Astrocyte of the cerebellum (primary cell): ENCODE results near the gene MUC20.

Experiments
- DNase-seq: peaks from one replicate; pipeline ENCODE4 v3.0.0-alpha.2; 2011; ENCODE audit warnings: low read depth
- H3K4me3 ChIP-seq: 2 replicates; pipeline ENCODE4 v1.5.1; 2011; ENCODE audit warnings: mild to moderate bottlenecking, low read depth, low read length, moderate library complexity
- in situ Hi-C: cut with HindIII; loops from 2 replicates; pipeline ENCODE4 v1.10.0; 2017; ENCODE audit warnings: low sequenced_read_pairs
- TF ChIP-seq, protein P1 (sequence below): IDR thresholded peaks from 2 replicates; pipeline ENCODE4 v1.5.1; 2012; ENCODE audit warnings: low read length, low read depth, moderate library complexity, mild to moderate bottlenecking; ENCODE audit errors: missing control alignments

The MUC20 gene

DNA sequence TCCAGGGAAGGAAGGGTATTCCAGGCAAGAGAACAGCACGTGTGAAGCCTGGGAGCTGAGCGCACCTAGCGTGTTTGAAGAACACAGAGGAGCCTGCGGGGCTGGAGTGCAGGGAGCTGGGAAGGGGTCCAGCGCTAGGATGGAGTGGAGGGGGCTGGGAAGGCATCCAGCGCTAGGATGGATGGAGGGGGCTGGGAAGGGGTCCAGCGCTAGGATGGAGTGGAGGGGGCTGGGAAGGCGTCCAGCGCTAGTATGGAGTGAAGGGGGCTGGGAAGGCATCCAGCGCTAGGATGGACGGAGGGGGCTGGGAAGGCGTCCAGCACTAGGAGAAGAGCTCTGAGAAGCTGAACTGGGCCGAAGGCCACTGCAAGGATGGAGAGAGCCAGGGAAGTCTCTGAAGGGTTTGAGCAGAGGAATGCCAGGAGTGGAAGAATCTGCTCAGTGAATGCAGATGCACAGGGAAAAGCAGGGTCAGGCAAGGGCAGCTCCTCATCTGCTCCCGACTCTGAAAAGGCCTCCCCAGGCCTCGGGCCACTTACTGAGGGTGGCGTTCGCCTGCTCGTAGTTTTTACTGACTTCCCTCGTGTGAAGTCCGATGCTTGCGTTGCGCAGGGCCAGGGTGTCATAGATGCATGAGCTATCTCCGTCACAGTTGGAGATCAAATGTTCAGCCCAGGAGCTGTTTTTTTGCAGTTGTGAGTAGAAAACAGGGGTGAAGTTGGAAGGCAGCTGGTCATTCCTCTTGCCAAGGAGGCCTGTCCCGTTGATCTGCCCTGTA lies 39.8 kb downstream of the MUC20 start:
- TF ChIP-seq, protein P1, sequence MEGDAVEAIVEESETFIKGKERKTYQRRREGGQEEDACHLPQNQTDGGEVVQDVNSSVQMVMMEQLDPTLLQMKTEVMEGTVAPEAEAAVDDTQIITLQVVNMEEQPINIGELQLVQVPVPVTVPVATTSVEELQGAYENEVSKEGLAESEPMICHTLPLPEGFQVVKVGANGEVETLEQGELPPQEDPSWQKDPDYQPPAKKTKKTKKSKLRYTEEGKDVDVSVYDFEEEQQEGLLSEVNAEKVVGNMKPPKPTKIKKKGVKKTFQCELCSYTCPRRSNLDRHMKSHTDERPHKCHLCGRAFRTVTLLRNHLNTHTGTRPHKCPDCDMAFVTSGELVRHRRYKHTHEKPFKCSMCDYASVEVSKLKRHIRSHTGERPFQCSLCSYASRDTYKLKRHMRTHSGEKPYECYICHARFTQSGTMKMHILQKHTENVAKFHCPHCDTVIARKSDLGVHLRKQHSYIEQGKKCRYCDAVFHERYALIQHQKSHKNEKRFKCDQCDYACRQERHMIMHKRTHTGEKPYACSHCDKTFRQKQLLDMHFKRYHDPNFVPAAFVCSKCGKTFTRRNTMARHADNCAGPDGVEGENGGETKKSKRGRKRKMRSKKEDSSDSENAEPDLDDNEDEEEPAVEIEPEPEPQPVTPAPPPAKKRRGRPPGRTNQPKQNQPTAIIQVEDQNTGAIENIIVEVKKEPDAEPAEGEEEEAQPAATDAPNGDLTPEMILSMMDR = no peak
- DNase-seq = no peak
- H3K4me3 ChIP-seq = no peak overlapping the region
- in situ Hi-C loops = no loop called here

DNA sequence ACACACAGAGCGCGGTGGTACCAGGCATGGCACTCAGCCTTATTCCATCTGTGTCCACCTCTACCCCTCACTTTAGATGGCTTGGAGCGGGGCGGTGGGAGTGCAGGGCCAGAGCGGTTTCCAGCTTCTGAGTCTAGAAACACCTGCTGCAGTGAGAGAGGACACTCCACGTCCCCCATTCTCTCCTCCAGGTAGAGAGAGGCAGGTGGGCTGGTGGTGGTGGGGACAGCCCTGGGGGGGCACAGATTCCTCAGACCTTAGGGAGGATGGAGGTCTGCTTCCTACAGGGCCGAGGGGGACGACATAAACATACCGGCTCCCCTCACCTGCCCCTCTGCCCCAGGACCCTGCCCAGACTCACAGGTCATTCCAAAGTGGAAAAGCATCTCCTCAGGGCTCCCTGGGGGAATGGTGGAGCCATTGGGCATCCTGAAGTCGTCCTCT lies 40.4 kb downstream of the MUC20 start:
- DNase-seq = no peak
- in situ Hi-C loops = no loop called here
- TF ChIP-seq, protein P1 = no peak
- H3K4me3 ChIP-seq = no peak overlapping the region

DNA sequence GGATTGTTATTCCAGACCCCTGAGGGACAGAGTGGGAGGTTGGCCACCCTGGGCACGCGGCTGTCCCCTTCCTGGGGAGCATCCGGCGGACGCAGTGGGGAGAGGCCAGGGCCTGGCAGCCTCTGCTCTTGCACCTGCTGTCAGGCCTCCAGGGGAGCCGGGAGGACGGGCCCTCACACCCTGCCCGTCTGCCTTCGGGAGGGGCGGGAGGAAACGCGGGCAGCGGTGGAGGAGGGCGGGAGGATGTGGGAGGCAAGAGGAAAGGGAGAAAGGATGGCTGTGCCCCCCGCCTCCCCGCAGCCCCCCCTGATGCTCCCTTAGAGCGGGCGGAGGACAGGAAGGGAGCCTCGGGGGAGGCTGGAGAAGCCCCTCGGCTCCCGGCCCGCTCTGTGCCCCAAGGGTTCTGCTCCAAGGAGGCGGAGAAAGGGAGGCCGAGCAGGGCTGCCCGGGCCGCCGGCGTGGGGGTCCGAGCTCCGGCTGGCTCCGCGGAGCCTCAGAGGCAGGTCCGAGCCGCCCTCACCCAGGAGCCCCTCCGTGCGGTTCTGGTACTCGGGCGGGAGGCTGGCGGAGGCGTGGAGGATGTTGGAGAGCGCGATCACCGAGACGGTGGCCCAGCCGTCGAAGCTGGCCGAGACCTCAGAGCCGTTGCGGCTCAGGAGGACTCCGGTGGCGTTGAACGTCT lies 40.9 kb downstream of the MUC20 start:
- no peak overlapping the region for H3K4me3 ChIP-seq
- TF ChIP-seq, protein P1 = no peak
- no peak for DNase-seq
- in situ Hi-C loops = no loop called here

DNA sequence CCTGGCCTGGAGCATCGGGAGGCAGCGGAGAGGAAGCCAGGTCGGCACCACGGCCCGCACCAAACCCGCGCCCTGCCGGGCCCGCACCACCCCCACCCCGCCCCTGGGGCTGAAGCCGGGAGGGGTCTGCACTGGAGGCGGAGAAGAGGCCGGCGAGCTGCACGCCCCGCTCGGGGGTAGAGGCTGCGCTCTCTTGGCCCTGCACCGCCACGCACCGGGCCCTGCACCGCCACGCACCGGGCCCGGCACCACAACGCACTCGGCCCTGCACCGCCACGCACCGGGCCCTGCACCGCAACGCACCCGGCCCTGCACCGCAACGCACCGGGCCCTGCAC lies 41.4 kb downstream of the MUC20 start:
- TF ChIP-seq, protein P1 = no peak
- no peak overlapping the region for H3K4me3 ChIP-seq
- no peak for DNase-seq
- in situ Hi-C loops = no loop called here

GRCh38 chr3:195762611-195763010 lies 41.8 kb downstream of the MUC20 start:
- TF ChIP-seq, protein P1 = no peak
- DNase-seq = no peak
- in situ Hi-C loops = no loop called here
- H3K4me3 ChIP-seq = no peak overlapping the region

DNA sequence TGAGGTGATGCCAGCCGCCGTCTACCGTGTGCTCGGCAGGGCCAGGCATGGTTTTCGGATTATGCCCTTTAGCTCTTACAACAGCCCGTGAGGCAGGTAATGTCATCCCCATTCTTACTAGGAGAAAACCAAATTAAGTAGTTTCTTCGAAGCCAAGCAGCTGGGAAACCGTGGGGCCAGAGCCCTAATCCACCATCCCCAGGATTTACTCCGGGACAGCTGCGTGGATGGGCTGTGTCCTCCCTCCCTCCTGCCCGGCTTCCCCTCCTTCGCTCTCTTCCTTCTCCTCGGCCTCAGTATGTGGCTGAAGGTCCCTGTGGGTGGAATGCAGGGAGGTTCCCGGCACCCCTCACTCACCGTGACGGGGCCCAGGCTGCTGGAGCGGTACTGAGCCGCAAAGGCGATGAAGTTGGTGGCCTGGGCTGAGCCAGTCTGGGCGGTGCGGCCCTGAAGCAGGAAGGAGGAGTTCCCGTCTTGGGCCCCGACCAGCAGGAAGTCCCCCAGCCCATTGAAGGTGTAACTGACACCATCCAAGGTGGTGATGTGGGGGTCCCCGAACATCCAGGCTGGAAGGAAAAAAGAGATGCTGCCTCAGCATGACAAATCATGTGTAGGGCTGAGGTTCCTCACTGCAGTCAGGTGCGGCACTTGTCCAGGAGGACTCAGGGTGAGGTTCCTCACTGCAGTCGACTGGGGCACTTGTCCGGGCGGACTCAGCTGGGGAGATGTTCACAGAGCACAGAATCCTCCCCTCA lies 42.5 kb downstream of the MUC20 start:
- DNase-seq = no peak
- in situ Hi-C loops = no loop called here
- TF ChIP-seq, protein P1 = no peak

More for the DNA sequence above, 42.5 kb downstream of the MUC20 start:
- H3K4me3 ChIP-seq = no peak overlapping the region
